KG1 (cell line): ENCODE data around the gene SPP1.

Experiments
- DNase-seq: peaks from one replicate; lab custom pipeline; 2025; lab: John Stamatoyannopoulos, UW

SPP1 gene

DNA sequence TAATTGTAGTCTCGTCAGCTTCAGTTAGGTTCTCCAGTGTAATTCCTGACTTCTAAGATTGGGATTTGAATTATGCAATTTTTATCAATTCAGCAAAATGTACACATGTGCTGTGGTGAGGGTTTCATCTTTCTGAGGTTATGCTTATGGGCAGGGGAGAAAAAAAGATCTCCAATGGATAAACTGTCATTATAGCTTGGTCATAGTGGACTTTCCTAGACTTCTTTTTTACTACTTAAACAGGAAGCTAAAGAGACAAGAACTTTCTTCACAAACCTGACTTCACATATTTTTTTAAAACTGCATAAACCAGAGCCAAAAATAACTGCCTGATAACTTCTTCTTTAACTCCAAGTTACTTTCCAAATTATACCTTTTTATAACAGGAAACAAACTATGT is 21.7 kb upstream of the SPP1 start:
- no peak for DNase-seq

DNA sequence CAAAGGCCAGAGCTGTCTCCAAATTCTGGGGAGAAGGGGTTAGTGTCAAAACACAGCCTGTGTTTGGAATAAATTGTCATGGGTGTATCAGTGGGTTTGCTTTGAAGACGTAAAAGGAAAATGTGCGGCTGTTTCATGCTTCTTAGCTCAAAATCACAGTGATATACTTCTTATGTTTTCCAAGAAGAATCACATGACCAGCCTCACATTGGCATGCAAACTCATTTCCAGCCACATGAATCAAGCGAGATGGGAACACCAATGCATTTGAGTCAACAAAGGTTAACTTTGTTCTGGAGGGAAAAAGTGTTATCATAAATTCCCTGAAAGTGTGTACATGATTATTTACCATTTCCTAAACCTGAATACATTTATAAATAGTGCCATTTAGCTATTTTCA is 19.0 kb upstream of the SPP1 start:
- DNase-seq: no peak

- DNase-seq: no peak
Observed at GRCh38 chr4:87957061-87957460, 18.5 kb upstream of the SPP1 start.

GRCh38 chr4:87961993-87962392 is 13.5 kb upstream of the SPP1 start:
- DNase-seq: no peak

DNA sequence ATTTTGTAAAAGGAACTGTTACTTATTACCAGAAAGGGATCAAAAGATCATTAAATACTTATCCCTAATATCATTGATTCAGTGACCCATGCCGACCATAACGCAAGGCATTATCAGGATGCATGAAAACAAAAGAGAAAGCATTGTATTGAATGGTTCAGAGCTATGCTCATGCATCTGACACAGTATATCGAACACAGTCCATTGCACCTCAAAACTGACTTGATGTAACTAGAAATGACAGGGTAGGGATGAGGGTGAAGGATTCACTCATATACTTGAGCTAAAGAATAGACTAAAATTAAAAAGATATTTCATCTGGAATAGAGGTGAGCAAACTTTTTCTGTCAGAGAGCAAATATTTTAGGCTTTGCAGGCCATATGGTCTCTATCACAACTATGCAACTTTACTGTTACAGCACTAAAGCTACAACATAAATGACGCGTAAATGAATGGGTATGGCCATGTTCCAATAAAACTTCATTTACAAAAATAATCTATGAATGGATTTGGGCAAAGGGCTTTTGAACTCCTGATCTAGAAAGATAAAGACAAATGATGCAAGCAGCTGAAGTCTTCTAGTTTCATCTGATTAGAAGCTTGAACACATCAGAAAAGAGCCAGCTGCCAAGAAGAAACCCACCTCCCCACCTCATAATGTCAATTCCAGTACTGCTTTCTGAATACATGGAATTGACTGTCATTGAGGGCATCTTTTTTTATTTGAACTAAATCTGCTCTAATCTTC is 12.9 kb upstream of the SPP1 start:
- DNase-seq: no peak

DNA sequence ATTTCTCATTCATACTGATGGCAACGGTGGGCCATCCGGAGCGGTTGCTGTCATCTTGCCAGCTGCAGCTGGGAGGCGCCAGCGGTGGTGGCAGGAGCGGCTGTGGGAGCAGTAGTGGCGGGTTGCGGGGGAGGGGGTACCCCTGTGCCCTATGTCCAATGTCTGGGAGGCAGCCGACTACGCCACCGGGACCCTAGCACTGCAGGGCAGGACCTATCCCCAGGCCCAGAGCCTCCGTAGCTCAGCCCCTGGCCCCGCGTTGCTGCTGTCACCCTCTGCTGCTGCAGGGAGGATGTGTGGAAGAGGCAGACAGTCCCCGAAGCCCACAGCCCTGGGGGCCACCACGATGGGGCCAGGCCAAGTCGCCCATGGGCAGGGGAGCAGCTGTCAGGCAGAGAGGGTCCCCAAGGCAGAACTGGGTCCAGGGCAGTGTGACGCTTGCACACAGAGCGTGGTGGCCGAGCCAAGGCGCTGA is 10.0 kb upstream of the SPP1 start:
- no peak for DNase-seq

DNA sequence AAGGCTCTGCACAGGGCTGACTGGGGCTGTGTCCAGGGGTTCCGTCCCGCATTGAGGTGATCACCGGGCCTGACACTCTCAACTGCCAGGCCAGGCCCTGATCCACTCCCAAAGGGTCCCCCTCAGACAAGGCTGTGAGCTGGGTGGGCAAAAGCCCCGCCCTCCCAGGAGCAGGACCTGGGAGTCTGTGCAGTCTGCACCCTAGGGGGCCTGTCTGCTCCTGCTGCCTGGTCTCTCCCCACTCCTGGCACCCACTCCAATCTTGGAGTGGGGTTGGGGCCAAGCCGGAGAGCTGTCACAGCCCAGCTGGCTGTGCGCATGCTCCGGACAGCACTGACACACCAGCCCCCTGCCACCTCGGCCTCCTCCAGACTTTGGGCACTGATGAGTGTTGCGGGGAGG is 9.4 kb upstream of the SPP1 start:
- DNase-seq: no peak

DNA sequence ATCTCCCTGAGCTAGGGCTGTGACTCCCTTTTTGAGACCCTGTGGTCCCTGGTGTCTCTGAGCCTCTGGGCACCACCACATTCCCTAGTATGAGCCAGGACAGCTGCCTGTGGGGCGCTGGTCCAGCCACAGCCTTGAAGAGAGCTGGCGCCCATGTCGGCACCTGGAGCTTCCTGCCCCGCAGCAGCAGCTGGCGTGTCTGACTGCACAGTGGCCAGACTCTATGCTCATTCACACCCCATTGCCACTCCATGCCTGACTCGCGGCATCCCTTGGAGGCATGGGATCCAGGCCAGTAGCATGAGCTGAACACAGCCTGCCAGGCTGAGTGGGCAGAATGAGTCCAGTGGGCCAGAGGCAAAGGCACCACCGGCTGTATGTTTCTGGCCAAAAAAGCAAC is 8.3 kb upstream of the SPP1 start:
- no peak for DNase-seq

GRCh38 chr4:87970121-87970520 is 5.4 kb upstream of the SPP1 start:
- no peak for DNase-seq

DNA sequence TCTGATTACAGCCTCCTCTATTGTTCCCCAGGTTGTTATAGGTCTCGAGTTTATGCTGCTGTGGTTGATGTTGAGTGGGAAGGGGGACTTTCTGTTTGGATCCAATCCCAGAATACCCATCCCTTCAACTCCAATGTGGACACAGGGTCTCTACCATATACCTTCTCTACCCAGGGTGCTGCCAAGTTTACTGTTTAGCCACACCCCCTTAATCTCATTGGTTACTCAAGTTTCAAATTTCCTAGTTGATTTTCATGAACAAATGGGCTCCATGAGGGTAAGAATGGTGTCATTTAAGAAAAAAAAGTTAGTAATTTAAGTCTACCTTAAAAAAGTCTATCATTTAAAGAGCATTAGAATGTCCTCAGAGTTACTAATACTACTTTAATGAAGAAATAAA is 3.6 kb upstream of the SPP1 start:
- DNase-seq: no peak

DNA sequence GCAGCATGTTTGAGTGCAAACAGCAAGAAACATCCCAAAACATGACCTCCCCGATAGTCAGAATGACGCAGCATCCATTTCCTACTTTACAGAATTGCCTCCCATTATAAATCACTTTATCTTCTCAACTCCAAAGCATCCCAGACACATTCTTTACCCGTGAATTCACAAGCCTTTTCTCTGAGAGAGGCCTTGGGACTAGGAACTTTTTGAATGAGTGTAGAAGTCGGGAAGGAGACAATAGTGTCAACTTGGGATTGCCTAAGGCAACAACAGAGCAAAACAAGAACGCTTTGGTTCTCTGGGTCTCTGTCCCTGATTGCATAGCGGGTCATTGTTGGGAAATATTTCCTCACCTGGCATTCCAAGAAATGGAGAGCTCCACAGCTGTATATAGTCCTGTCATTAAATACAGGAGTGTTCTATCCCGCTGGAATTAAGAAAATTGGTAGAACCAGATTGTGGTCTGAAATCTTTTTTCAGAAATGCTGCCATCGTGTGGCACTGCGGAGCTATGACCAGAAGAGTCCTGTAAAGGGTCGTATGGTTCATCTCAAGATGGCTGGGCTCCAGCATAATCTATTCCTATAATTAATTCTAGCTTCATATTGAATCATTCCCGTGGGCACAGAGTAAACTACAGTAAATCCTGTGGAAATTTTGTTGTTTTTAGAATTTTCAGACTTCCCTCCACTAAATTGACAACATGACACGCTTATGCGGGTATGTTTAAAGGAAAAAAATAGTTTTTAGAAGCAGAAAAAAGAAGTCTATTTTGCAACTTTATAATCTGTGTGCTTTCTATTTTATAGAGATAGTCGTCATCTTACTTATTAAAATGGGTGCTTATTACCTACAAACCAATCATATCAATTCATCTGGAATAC is 2.0 kb upstream of the SPP1 start:
- peak; percentile 35 for DNase-seq

DNA sequence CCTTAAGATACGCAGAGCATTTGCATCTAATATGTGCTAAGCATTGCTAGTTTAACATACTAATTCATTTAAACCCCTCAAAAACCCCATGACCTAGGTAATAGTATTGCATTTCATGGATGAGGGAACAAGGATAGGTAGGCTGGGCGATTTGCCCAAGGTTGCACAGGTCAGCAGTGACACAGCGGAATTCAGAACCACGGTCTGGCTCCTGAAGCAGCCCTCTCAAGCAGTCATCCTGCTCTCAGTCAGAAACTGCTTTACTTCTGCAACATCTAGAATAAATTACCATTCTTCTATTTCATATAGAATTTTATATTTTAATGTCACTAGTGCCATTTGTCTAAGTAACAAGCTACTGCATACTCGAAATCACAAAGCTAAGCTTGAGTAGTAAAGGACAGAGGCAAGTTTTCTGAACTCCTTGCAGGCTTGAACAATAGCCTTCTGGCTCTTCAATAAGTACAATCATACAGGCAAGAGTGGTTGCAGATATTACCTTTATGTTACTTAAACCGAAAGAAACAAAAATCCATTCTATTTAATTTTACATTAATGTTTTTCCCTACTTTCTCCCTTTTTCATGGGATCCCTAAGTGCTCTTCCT is 555 bp upstream of the SPP1 start:
- no peak for DNase-seq

DNA sequence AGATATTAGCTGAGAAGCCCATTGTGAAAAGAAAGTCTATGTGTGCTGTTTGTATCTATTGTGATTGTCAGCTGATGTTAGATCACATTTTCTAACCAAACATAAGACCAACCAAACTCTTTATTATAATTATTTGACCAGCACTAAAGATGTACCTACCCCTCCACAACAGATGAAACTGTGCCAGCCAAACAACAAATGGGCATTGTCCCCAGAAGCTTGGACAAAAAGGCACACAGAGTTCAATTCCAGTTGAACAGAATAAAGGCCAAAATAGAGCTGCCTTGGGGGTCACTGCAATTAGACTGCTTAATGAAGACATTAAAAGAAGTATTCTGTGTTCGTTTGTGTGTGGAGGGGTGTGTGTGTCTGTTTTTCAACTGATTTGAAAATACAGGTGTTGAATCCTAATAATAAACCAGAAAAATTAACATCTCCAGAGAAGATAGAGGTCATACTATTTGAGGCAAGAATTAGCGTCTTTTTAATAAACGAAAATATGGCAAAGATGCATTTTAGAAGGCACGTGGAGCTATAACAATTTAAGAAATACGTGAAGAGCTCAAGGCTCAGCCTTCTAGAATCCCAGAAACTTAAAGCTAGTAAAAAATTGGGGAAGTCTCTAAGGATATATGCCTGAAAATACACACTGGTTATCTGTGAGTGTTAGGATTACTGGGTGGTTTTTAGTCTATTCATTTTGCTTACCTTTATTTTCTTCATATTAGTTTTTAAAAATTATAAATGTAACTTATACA is 2.2 kb downstream of the SPP1 start:
- DNase-seq: no peak

- no peak for DNase-seq
Observed at GRCh38 chr4:87978681-87979080, 3.2 kb downstream of the SPP1 start.

DNA sequence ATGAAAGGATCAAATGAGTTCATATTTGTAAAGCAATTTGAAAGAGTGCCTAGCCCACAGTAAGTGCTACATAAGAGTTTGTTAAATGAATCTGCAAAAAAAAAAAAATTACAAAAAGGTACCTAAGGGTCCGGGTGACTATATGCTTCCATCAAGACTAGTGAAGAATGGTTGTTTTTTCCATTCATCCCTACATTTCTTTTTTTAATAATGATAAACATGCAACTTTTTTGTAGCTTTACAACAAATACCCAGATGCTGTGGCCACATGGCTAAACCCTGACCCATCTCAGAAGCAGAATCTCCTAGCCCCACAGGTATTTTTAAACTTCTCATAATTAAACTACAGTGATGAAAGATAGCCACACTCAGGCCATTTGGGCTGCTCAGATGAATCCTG is 4.3 kb downstream of the SPP1 start:
- DNase-seq: no peak

GRCh38 chr4:87981486-87981885 is 6.0 kb downstream of the SPP1 start:
- DNase-seq: no peak

GRCh38 chr4:87982036-87982435 is 6.5 kb downstream of the SPP1 start:
- DNase-seq: no peak

GRCh38 chr4:87982446-87983010 is 7.0 kb downstream of the SPP1 start:
- no peak for DNase-seq

GRCh38 chr4:87983996-87984395 is 8.5 kb downstream of the SPP1 start:
- no peak for DNase-seq

- DNase-seq: peak; percentile 41
Observed at GRCh38 chr4:87985097-87985886, 9.8 kb downstream of the SPP1 start.

DNA sequence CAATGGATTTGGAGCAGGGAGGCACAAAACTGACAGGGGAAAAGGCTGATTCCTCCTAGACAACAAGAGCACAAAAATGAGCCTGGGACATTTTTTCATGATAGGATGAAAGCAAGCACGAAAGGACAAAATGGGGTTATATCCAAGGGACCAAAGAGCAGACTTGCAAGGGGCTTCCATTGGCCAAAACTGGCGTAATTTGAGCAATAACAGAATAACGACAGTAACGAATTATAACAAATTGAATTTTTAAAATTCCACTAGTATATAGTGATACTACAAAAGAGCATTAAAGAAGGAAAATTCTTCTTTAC is 10.3 kb downstream of the SPP1 start:
- no peak for DNase-seq
